ENCODE results near the gene CYTH3. TPM values are rescaled to one million over a fixed set of nuclear protein-coding genes. Genes with fewer than 3 reads are reported as not detected.

Gene CYTH3
- total RNA-seq, 1 experiment from 2014 or later, result 16.7 TPM

- Histone ChIP-seq H3K36me3 (ENCODE audit: control insufficient read depth in 1 of 2, insufficient read depth in 2 of 2, low read length in 2 of 2) (no peaks in the 10 kb centered on the region), H3K9ac (ENCODE audit: low read length) (no peak overlapping the region), H3K9me3 (ENCODE audit: control insufficient read depth in 1 of 2, insufficient read depth in 1 of 2, low read depth in 1 of 2, low read length in 2 of 2) (no peaks in the 10 kb centered on the region), H2AFZ (ENCODE audit: low read depth, low read length, poor library complexity, severe bottlenecking) (no peak overlapping the region), H3K27me3 (ENCODE audit: insufficient read depth, low read length) (no peaks in the 10 kb centered on the region), H3K27ac (ENCODE audit: low read depth, low read length) (no peak overlapping the region), H4K20me1 (ENCODE audit: insufficient read depth) (0 out of 2 replicates have a peak, but pooled peaks cover 4% of the 10 kb centered on the region), H3K79me2 (ENCODE audit: insufficient read depth, low read length) (peaks cover 70% of the 10 kb centered on the region), H3K4me1 (ENCODE audit: control insufficient read depth in 1 of 2, insufficient read depth in 2 of 2, low read length in 2 of 2) (peaks cover 0 to 4% of the 10 kb centered on the region in 2 experiments; a peak in 1 of 4 replicates), H3K4me2 (ENCODE audit: low read length) (no peak overlapping the region), H3K9me2 (ENCODE audit: insufficient read depth) (no peaks in the 10 kb centered on the region), H3K4me3 (replicated peaks in 1 of 2; ENCODE audit: low read depth in 1 of 2, low read length in 2 of 2) (no peak overlapping the region)
- no peak for ATAC-seq
- ChIA-PET RAD21 (ENCODE audit: low non-redundant PET in 1 of 2, low total read pairs in 2 of 2, uncharacterized antibody in 2 of 2, unreplicated experiment in 2 of 2) (no interaction called here), CTCF (no interaction called here), POLR2A (no interaction called here)
- TF ChIP-seq ELF1 (IDR thresholded peaks at IDR 0.05; ENCODE audit: borderline replicate concordance, low read depth) (no peak), EGR1 (IDR thresholded peaks at IDR 0.05; ENCODE audit: low read depth) (no peak), ZBTB33 (IDR thresholded peaks at IDR 0.05; ENCODE audit: extremely low read depth, insufficient replicate concordance, low read length) (no peak), ZFX (IDR thresholded peaks at IDR 0.05) (no peak), TCF7L2 (IDR thresholded peaks at IDR 0.05; ENCODE audit: borderline replicate concordance, extremely low read depth, insufficient read depth, insufficient read length) (no peak), EZH2 (IDR thresholded peaks at IDR 0.05) (no peak), POLR2AphosphoS5 (IDR thresholded peaks at IDR 0.05; ENCODE audit: low read depth, low read length) (no peak), CBX3 (IDR thresholded peaks at IDR 0.05; ENCODE audit: low read depth) (no peak), RAD21 (IDR thresholded peaks at IDR 0.05; ENCODE audit: low read depth) (no peak)
- no TSS peak for BruUV-seq (replicated peaks)
- intact Hi-C loops (cut with micrococcal nuclease), result no loop called here
- no peak for DNase-seq (ENCODE audit: low read depth, low spot score)
Observed at GRCh38 chr7:6257675-6258074, 14.7 kb downstream of the CYTH3 start.
